HEK293T (cell line): ENCODE results near the gene SYCP3.

Source experiments
- CTCF ChIA-PET: fragments of 350-600 bp; formaldehyde crosslinking; extraction: SDS; loops from one replicate; lab custom pipeline; 2021; ENCODE audit warnings: antibody characterized with exemption, inconsistent platforms; lab: Yijun Ruan, JAX
- POLR2A ChIA-PET: fragments of 350-600 bp; formaldehyde crosslinking; extraction: SDS; loops from one replicate; lab custom pipeline; 2020; ENCODE audit warnings: antibody characterized with exemption, inconsistent platforms; lab: Yijun Ruan, JAX
- DNase-seq: peaks from one replicate; pipeline ENCODE4 v3.0.0; 2012; ENCODE audit warnings: mixed read lengths; ENCODE audit errors: extremely low spot score
- ARNT ChIP-seq: fragments of 450-650 bp; IDR thresholded peaks from 2 replicates; pipeline ENCODE4 v1.6.1; 2017; ENCODE audit warnings: mild to moderate bottlenecking
- BHLHE40 ChIP-seq: fragments of 450-650 bp; IDR thresholded peaks from 2 replicates; pipeline ENCODE4 v1.6.1; 2016; ENCODE audit warnings: mild to moderate bottlenecking, moderate library complexity, borderline replicate concordance
- CTBP1 ChIP-seq: fragments of 450-650 bp; IDR thresholded peaks from 2 replicates; pipeline ENCODE4 v1.6.1; 2016; ENCODE audit warnings: borderline replicate concordance
- ELF4 ChIP-seq: fragments of 450-650 bp; IDR thresholded peaks from 2 replicates; pipeline ENCODE4 v1.6.1; 2017; ENCODE audit warnings: antibody characterized with exemption
- FOXA1 ChIP-seq: fragments of 450-650 bp; IDR thresholded peaks from 2 replicates; pipeline ENCODE4 v1.6.1; 2016; ENCODE audit warnings: mild to moderate bottlenecking
- FOXK2 ChIP-seq: fragments of 450-650 bp; IDR thresholded peaks from 2 replicates; pipeline ENCODE4 v1.6.1; 2016; ENCODE audit warnings: mild to moderate bottlenecking
- FOXM1 ChIP-seq: fragments of 450-650 bp; IDR thresholded peaks from 2 replicates; pipeline ENCODE4 v1.6.1; 2017; ENCODE audit warnings: mild to moderate bottlenecking, borderline replicate concordance
- HDGF ChIP-seq: fragments of 450-650 bp; IDR thresholded peaks from 2 replicates; pipeline ENCODE4 v1.6.1; 2017; ENCODE audit warnings: antibody characterized with exemption, borderline replicate concordance
- L3MBTL2 ChIP-seq: fragments of 450-650 bp; conservative IDR thresholded peaks from 2 replicates; pipeline ENCODE4 v1.6.1; 2016; ENCODE audit warnings: mild to moderate bottlenecking
- LEF1 ChIP-seq: fragments of 450-650 bp; IDR thresholded peaks from 2 replicates; pipeline ENCODE4 v1.6.1; 2017; ENCODE audit warnings: mild to moderate bottlenecking, borderline replicate concordance
- NFRKB ChIP-seq: fragments of 450-650 bp; IDR thresholded peaks from 2 replicates; pipeline ENCODE4 v1.6.1; 2016; ENCODE audit warnings: mild to moderate bottlenecking, moderate library complexity
- PKNOX1 ChIP-seq: fragments of 450-650 bp; IDR thresholded peaks from 2 replicates; pipeline ENCODE4 v1.6.1; 2016
- SP1 ChIP-seq: fragments of 450-650 bp; IDR thresholded peaks from 2 replicates; pipeline ENCODE4 v1.6.1; 2017
- SUZ12 ChIP-seq: fragments of 450-650 bp; IDR thresholded peaks from 2 replicates; pipeline ENCODE4 v1.6.1; 2016; ENCODE audit warnings: mild to moderate bottlenecking
- TARDBP ChIP-seq: fragments of 450-650 bp; IDR thresholded peaks from 2 replicates; pipeline ENCODE4 v1.6.1; 2016
- ZNF384 ChIP-seq: fragments of 450-650 bp; IDR thresholded peaks from 2 replicates; pipeline ENCODE4 v1.6.1; 2016

Gene SYCP3

GRCh38 chr12:101727098-101727497 lies 12.2 kb downstream of the SYCP3 start:
- CTCF ChIA-PET: no interaction called here
- no peak for DNase-seq
- POLR2A ChIA-PET: no interaction called here
- no peak for TF ChIP-seq FOXK2
- no peak for TF ChIP-seq FOXA1
- TF ChIP-seq HDGF: no peak
- TF ChIP-seq ELF4: no peak
- TF ChIP-seq SP1: no peak

GRCh38 chr12:101722392-101722791 lies 16.9 kb downstream of the SYCP3 start:
- ChIA-PET POLR2A (no interaction called here), CTCF (no interaction called here)
- no peak for TF ChIP-seq FOXK2
- no peak for TF ChIP-seq BHLHE40
- TF ChIP-seq LEF1: no peak
- TF ChIP-seq L3MBTL2: no peak
- TF ChIP-seq FOXA1: no peak
- no peak for TF ChIP-seq PKNOX1
- no peak for TF ChIP-seq SP1
- no peak for TF ChIP-seq FOXM1
- TF ChIP-seq ARNT: no peak
- TF ChIP-seq NFRKB: no peak
- TF ChIP-seq ELF4: no peak
- TF ChIP-seq TARDBP: no peak
- TF ChIP-seq HDGF: no peak
- no peak for TF ChIP-seq SUZ12
- TF ChIP-seq ZNF384: no peak
- no peak for TF ChIP-seq CTBP1
- DNase-seq: no peak

- no peak for DNase-seq
- ChIA-PET POLR2A (no interaction called here), CTCF (no interaction called here)
- TF ChIP-seq FOXM1 (no peak), CTBP1 (no peak), ZNF384 (no peak), SP1 (no peak)
Measured at GRCh38 chr12:101720118-101720517, 19.1 kb downstream of the SYCP3 start.

- no peak for TF ChIP-seq SP1
- no peak for TF ChIP-seq NFRKB
- no peak for TF ChIP-seq SUZ12
- TF ChIP-seq HDGF: no peak
- no peak for TF ChIP-seq ELF4
- TF ChIP-seq ZNF384: no peak
- TF ChIP-seq PKNOX1: no peak
- no peak for TF ChIP-seq LEF1
- DNase-seq: no peak
- ChIA-PET CTCF (no interaction called here), POLR2A (no interaction called here)
Measured at GRCh38 chr12:101719566-101719965, 19.7 kb downstream of the SYCP3 start.

- CTCF ChIA-PET: no interaction called here
- POLR2A ChIA-PET: interaction anchor here (0.7 to 1.0 kb wide), 2 partner anchors 9 to 18 kb away, joined by 3 read pairs; partner anchors contain the start of gene CHPT1
- DNase-seq: no peak
- TF ChIP-seq SP1 (no peak), BHLHE40 (no peak), ARNT (no peak), ELF4 (no peak), SUZ12 (no peak), NFRKB (no peak), TARDBP (no peak), LEF1 (no peak), ZNF384 (no peak), HDGF (no peak), L3MBTL2 (no peak), FOXM1 (no peak), FOXA1 (no peak), FOXK2 (no peak), PKNOX1 (no peak), CTBP1 (no peak)
Measured at GRCh38 chr12:101714877-101715444, 24.3 kb downstream of the SYCP3 start.

- no peak for DNase-seq
- POLR2A ChIA-PET: interaction anchor here (1.0 kb wide), 1 partner anchor 17 kb away, joined by 3 read pairs; the partner anchor contains the start of gene CHPT1
- CTCF ChIA-PET: no interaction called here
- TF ChIP-seq FOXM1: no peak
- no peak for TF ChIP-seq HDGF
- TF ChIP-seq ZNF384: no peak
- no peak for TF ChIP-seq PKNOX1
- no peak for TF ChIP-seq FOXK2
- TF ChIP-seq ARNT: no peak
- TF ChIP-seq LEF1: no peak
- no peak for TF ChIP-seq ELF4
- TF ChIP-seq FOXA1: no peak
- TF ChIP-seq SUZ12: no peak
- no peak for TF ChIP-seq SP1
Measured at GRCh38 chr12:101713930-101714329, 25.3 kb downstream of the SYCP3 start.
